H1 (cell line): ENCODE results near the gene TWIST2. TPM values are rescaled to one million over a fixed set of nuclear protein-coding genes. Genes with fewer than 3 reads are reported as not detected.

Experiments used
- CTCF ChIA-PET: fragments of 300-600 bp; sonication (Branson Sonifier 250); formaldehyde crosslinking; loops from one replicate; lab custom pipeline; 2021; ENCODE audit not compliant: partially characterized antibody; lab: Charles Lee
- POLR2A ChIA-PET: fragments of 300-600 bp; sonication (Branson Sonifier 250); formaldehyde crosslinking; loops from one replicate; lab custom pipeline; 2021; ENCODE audit warnings: inconsistent platforms; ENCODE audit not compliant: partially characterized antibody; lab: Charles Lee
- DNase-seq, 2 experiments: peaks; one replicate each; pipeline versions ENCODE4 v3.0.0 to v3.0.0-alpha.2; 2010 to 2022; ENCODE audit warnings: low spot score in 2 of 2, low read depth in 1 of 2, mixed read lengths in 1 of 2
- FAIRE-seq: peaks from 2 replicates; lab custom pipeline; 2011; peaks lifted over from hg19 to GRCh38; lab: Jason Lieb, UNC
- H2AFZ ChIP-seq: 2 replicates; pipeline ENCODE4 v1.8.1; 2012; ENCODE audit warnings: low read length, inconsistent platforms
- H2AK5ac ChIP-seq: 2 replicates; pipeline ENCODE4 v1.6.1; 2013; ENCODE audit warnings: low read depth, low read length
- H2BK120ac ChIP-seq: replicated peaks from 2 replicates; pipeline ENCODE3; 2013; ENCODE audit warnings: low read depth, low read length, inconsistent platforms
- H2BK12ac ChIP-seq: 2 replicates; pipeline ENCODE4 v1.6.1; 2013; ENCODE audit warnings: low read depth, low read length
- H2BK15ac ChIP-seq: 2 replicates; pipeline ENCODE4 v1.6.1; 2013; ENCODE audit warnings: low read length
- H2BK20ac ChIP-seq: 2 replicates; pipeline ENCODE4 v1.6.1; 2013; ENCODE audit warnings: low read length
- H2BK5ac ChIP-seq: 2 replicates; pipeline ENCODE4 v1.6.1; 2013; ENCODE audit warnings: low read depth, low read length
- H3K14ac ChIP-seq: 2 replicates; pipeline ENCODE4 v1.6.1; 2013; ENCODE audit warnings: inconsistent platforms; ENCODE audit not compliant: insufficient read length
- H3K18ac ChIP-seq: 2 replicates; pipeline ENCODE4 v1.6.1; 2013; ENCODE audit warnings: low read length; ENCODE audit errors: extremely low read depth
- H3K23ac ChIP-seq: 2 replicates; pipeline ENCODE4 v1.6.1; 2013; ENCODE audit warnings: inconsistent platforms; ENCODE audit not compliant: insufficient read length
- H3K23me2 ChIP-seq: 2 replicates; pipeline ENCODE4 v1.6.1; 2013; ENCODE audit warnings: low read depth, low read length
- H3K27ac ChIP-seq: 2 replicates; pipeline ENCODE4 v1.6.1; 2011; ENCODE audit warnings: low read depth, low read length, inconsistent platforms
- H3K27me3 ChIP-seq, 4 experiments: replicated peaks in 1 of 4; 1 replicate in 1 of 4; 2 replicates in 3 of 4; pipeline versions ENCODE4 v1.6.1 to v1.8.1; 2011 to 2013; ENCODE audit warnings: low read length in 3 of 4, mild to moderate bottlenecking in 3 of 4, inconsistent platforms in 2 of 4, mixed read lengths in 2 of 4, moderate library complexity in 1 of 4; ENCODE audit not compliant: control insufficient read depth in 3 of 4, insufficient read depth in 3 of 4; ENCODE audit errors: extremely low read depth in 1 of 4
- H3K36me3 ChIP-seq, 4 experiments: 2 replicates each; pipeline versions ENCODE4 v1.6.1 to v1.8.1; 2011 to 2013; ENCODE audit warnings: mild to moderate bottlenecking in 4 of 4, low read length in 3 of 4, moderate library complexity in 2 of 4, control low read depth in 1 of 4, inconsistent platforms in 1 of 4; ENCODE audit not compliant: insufficient read depth in 4 of 4, control insufficient read depth in 2 of 4
- H3K4ac ChIP-seq: replicated peaks from 2 replicates; pipeline ENCODE3; 2013; ENCODE audit warnings: low read length, low read depth, mixed read lengths, inconsistent platforms; ENCODE audit not compliant: insufficient read length
- H3K4me1 ChIP-seq, 4 experiments: replicated peaks in 1 of 4; 1 replicate in 1 of 4; 2 replicates in 3 of 4; pipeline versions ENCODE4 v1.6.1 to v1.8.1; 2011 to 2013; ENCODE audit warnings: low read length in 3 of 4, inconsistent platforms in 2 of 4, mixed read lengths in 1 of 4; ENCODE audit not compliant: insufficient read depth in 4 of 4, control insufficient read depth in 3 of 4
- H3K4me2 ChIP-seq, 2 experiments: 2 replicates each; pipeline versions ENCODE4 v1.6.1 to v1.8.1; 2011 to 2013; ENCODE audit warnings: low read depth in 2 of 2, low read length in 2 of 2, control low read depth in 1 of 2, inconsistent platforms in 1 of 2, mild to moderate bottlenecking in 1 of 2; ENCODE audit not compliant: insufficient read depth in 1 of 2
- H3K4me3 ChIP-seq, 4 experiments: fragments of 200-600, 300-600 bp in 1 of 4; sonication (generic), shearing (Covaris generic), sonication (Bioruptor Twin) in 1 of 4; 2 replicates each; pipeline versions ENCODE4 v1.5.1 to v1.8.1; 2011 to 2016; ENCODE audit warnings: low read length in 4 of 4, low read depth in 3 of 4, control low read depth in 2 of 4, inconsistent platforms in 2 of 4, mild to moderate bottlenecking in 2 of 4, mixed read lengths in 1 of 4, moderate library complexity in 1 of 4; ENCODE audit not compliant: insufficient read depth in 2 of 4; ENCODE audit errors: extremely low read depth in 1 of 4
- H3K56ac ChIP-seq: replicated peaks from 2 replicates; pipeline ENCODE3; 2013; ENCODE audit warnings: low read depth, mild to moderate bottlenecking, mixed read lengths, low read length, inconsistent platforms; ENCODE audit not compliant: insufficient read length
- H3K79me1 ChIP-seq: 2 replicates; pipeline ENCODE4 v1.6.1; 2013; ENCODE audit warnings: low read depth, low read length, control low read depth
- H3K79me2 ChIP-seq, 2 experiments: 2 replicates each; pipeline versions ENCODE4 v1.6.1 to v1.8.1; 2012 to 2013; ENCODE audit warnings: low read length in 2 of 2, mild to moderate bottlenecking in 2 of 2, inconsistent platforms in 1 of 2; ENCODE audit not compliant: insufficient read depth in 2 of 2, control insufficient read depth in 1 of 2
- H3K9ac ChIP-seq, 4 experiments: replicated peaks in 1 of 4; 1 replicate in 1 of 4; 2 replicates in 3 of 4; pipeline versions ENCODE4 v1.6.1 to v1.8.1; 2011 to 2013; ENCODE audit warnings: low read depth in 3 of 4, low read length in 3 of 4, control low read depth in 2 of 4, mild to moderate bottlenecking in 2 of 4, moderate library complexity in 2 of 4, inconsistent platforms in 1 of 4; ENCODE audit errors: extremely low read depth in 1 of 4
- H3K9me3 ChIP-seq, 2 experiments: 2 replicates each; pipeline versions ENCODE4 v1.6.1 to v1.8.1; 2012 to 2013; ENCODE audit warnings: mild to moderate bottlenecking in 2 of 2, moderate library complexity in 2 of 2, control low read depth in 1 of 2, inconsistent platforms in 1 of 2, low read depth in 1 of 2, low read length in 1 of 2, mixed read lengths in 1 of 2; ENCODE audit not compliant: insufficient read depth in 2 of 2
- H4K20me1 ChIP-seq, 2 experiments: replicated peaks in 1 of 2; 2 replicates each; pipeline versions ENCODE3 to v1.8.1; 2011 to 2013; ENCODE audit warnings: inconsistent platforms in 2 of 2, low read length in 2 of 2, mild to moderate bottlenecking in 1 of 2; ENCODE audit not compliant: insufficient read depth in 2 of 2, control insufficient read depth in 1 of 2
- H4K5ac ChIP-seq: 2 replicates; pipeline ENCODE4 v1.6.1; 2013; ENCODE audit warnings: low read length, low read depth, mixed read lengths, inconsistent platforms; ENCODE audit not compliant: insufficient read length
- H4K8ac ChIP-seq: 2 replicates; pipeline ENCODE4 v1.8.0; 2013; ENCODE audit warnings: mild to moderate bottlenecking, moderate library complexity, low read length, inconsistent platforms; ENCODE audit not compliant: insufficient read depth; ENCODE audit errors: extremely low read depth
- H4K91ac ChIP-seq: replicated peaks from 2 replicates; pipeline ENCODE3; 2013; ENCODE audit warnings: low read length, mixed read lengths, inconsistent platforms; ENCODE audit not compliant: insufficient read length
- ASH2L ChIP-seq: fragments of 200-600, 300-600 bp; sonication (generic); IDR thresholded peaks from one replicate; pipeline ENCODE4 v1.7.1; 2017; ENCODE audit warnings: low read length
- EGR1 ChIP-seq: IDR thresholded peaks from 2 replicates; pipeline ENCODE4 v1.6.1; 2011; ENCODE audit warnings: low read depth, low read length, borderline replicate concordance
- FOSL1 ChIP-seq: IDR thresholded peaks from 2 replicates; pipeline ENCODE4 v1.6.1; 2011; ENCODE audit warnings: mild to moderate bottlenecking, low read depth, low read length, moderate library complexity; ENCODE audit not compliant: insufficient read depth
- GABPA ChIP-seq: IDR thresholded peaks from 2 replicates; pipeline ENCODE4 v1.6.1; 2011; ENCODE audit warnings: mild to moderate bottlenecking, low read length, moderate library complexity, borderline replicate concordance; ENCODE audit not compliant: insufficient read depth
- MAFK ChIP-seq: IDR thresholded peaks from 2 replicates; pipeline ENCODE4 v1.6.1; 2012; ENCODE audit warnings: low read depth, mild to moderate bottlenecking, improper control_type of control experiment, low read length
- NRF1 ChIP-seq: IDR thresholded peaks from 2 replicates; pipeline ENCODE4 v1.6.1; 2011; ENCODE audit warnings: mild to moderate bottlenecking, low read depth, low read length, improper control_type of control experiment
- POLR2AphosphoS5 ChIP-seq: IDR thresholded peaks from 2 replicates; pipeline ENCODE4 v1.6.1; 2011; ENCODE audit warnings: low read depth, low read length
- RAD21 ChIP-seq, 2 experiments: IDR thresholded peaks in 1 of 2; conservative IDR thresholded peaks in 1 of 2; 2 replicates each; pipeline ENCODE4 v1.6.1; 2011; ENCODE audit warnings: low read depth in 2 of 2, low read length in 2 of 2, improper control_type of control experiment in 1 of 2, inconsistent platforms in 1 of 2, mild to moderate bottlenecking in 1 of 2, moderate library complexity in 1 of 2
- RBBP5 ChIP-seq: IDR thresholded peaks from 2 replicates; pipeline ENCODE4 v1.7.1; 2012; ENCODE audit warnings: low read depth, mild to moderate bottlenecking, inconsistent platforms, low read length, moderate library complexity, borderline replicate concordance
- SIX5 ChIP-seq: IDR thresholded peaks from 2 replicates; pipeline ENCODE4 v1.6.1; 2011; ENCODE audit warnings: mild to moderate bottlenecking, low read depth, low read length
- SP4 ChIP-seq: IDR thresholded peaks from 2 replicates; pipeline ENCODE4 v1.6.1; 2012; ENCODE audit warnings: low read length, inconsistent platforms
- SUZ12 ChIP-seq: fragments of 200-600 bp; sonication (generic); IDR thresholded peaks from 2 replicates; pipeline ENCODE4 v1.6.1; 2012; ENCODE audit warnings: mild to moderate bottlenecking, inconsistent platforms, low read length, moderate library complexity, mixed read lengths
- TAF1 ChIP-seq: IDR thresholded peaks from 2 replicates; pipeline ENCODE4 v1.6.1; 2011; ENCODE audit warnings: mild to moderate bottlenecking, low read depth, low read length
- WGBS, 2 experiments: shearing (Covaris generic) in 1 of 2; methylation state at CpG; one replicate each; pipeline versions ENCODE4 v1.1.6 to v1.1.7; 2013 to 2015; ENCODE audit warnings: low lambda C conversion rate in 2 of 2, mixed read lengths in 2 of 2, inconsistent platforms in 1 of 2, low coverage in 1 of 2, missing lambda C conversion rate in 1 of 2; ENCODE audit not compliant: insufficient replicate concordance in 2 of 2, insufficient coverage in 1 of 2, insufficient read length in 1 of 2; ENCODE audit errors: extremely low coverage in 1 of 2, missing lambda C conversion rate in 1 of 2; 5-methylcytosine and 5-hydroxymethylcytosine counted together
- polyA plus RNA-seq, 7 experiments: library from polyadenylated mRNA; depleted of rRNA in 3 of 7; stranded (reverse) in 5 of 7; unstranded in 2 of 7; fragments of >200 nt in 5 of 7; fragments of 200-250 nt in 2 of 7; gene quantifications; 1 replicate in 5 of 7; 2 replicates in 1 of 7; 4 replicates in 1 of 7; pipeline versions ENCODE4 v1.2.1 to v1.2.3, GENCODE V29; 2011 to 2013; ENCODE audit warnings: missing spikeins in 2 of 7, mixed read lengths in 2 of 7
- total RNA-seq: library from RNA; stranded (reverse); fragmentation: NEBNext Ultra II Directional; extraction: Animal tissue kit (Norgen Biotek cat#: 25700); gene quantifications from 2 replicates; pipeline ENCODE4 v1.2.1, GENCODE V29; 2021

The TWIST2 gene
- total and polyA plus RNA-seq, 2 of the 8 experiments (the other 6 are each of a cell fraction or from before 2014, with no cell fraction given), result 2.6 to 4.3 TPM

DNA sequence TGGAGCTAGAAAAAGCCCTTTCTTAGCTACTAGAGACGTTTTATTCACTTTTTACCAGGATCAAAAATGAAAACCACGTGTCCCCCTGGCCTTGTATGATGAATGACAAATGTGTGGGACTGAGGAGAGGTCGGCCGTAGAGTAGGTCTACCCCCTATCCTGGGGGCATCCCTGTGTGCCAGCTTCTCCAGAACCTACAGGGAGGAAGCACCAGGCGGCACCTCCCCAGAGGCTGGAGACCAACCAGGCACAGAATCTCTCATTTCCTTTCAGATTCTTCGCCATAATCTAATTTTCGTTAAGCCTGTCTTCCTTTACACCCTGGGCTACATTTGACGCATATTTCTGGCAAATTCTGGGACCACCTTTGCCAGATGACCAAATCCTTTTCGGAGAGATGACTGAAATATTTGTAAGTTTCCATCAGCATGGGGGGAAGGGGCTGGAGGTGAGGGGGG lies 15.9 kb downstream of the TWIST2 start:
- Histone ChIP-seq H3K9ac (no peak overlapping the region), H4K20me1 (no peaks in the 10 kb centered on the region), H3K27ac (no peak overlapping the region), H3K9me3 (no peaks in the 10 kb centered on the region), H2BK15ac (no peak overlapping the region), H3K4ac (no peak overlapping the region), H4K8ac (no peak overlapping the region), H3K4me2 (peak overlapping the region in 1 of 2 experiments; percentile 28; a peak in 1 of 4 replicates), H2AK5ac (no peak overlapping the region), H3K36me3 (no peaks in the 10 kb centered on the region), H2BK5ac (no peak overlapping the region), H3K23me2 (no peaks in the 10 kb centered on the region), H2AFZ (no peak overlapping the region), H3K18ac (no peak overlapping the region), H3K4me3 (no peak overlapping the region), H3K79me1 (no peaks in the 10 kb centered on the region), H4K5ac (no peak overlapping the region), H3K79me2 (no peaks in the 10 kb centered on the region), H2BK120ac (no peak overlapping the region), H3K23ac (no peak overlapping the region), H3K56ac (no peak overlapping the region), H4K91ac (no peak overlapping the region), H2BK20ac (no peak overlapping the region), H3K27me3 (no peaks in the 10 kb centered on the region; a peak in 3 of 7 replicates), H3K4me1 (peaks cover 4 to 15% (median 11%) of the 10 kb centered on the region in 4 experiments), H3K14ac (no peak overlapping the region), H2BK12ac (no peak overlapping the region; the same call in 1 of the 2 replicates)
- no peak for TF ChIP-seq EGR1
- no peak for TF ChIP-seq FOSL1
- no peak for TF ChIP-seq POLR2AphosphoS5
- no peak for TF ChIP-seq SIX5
- TF ChIP-seq GABPA, result no peak
- TF ChIP-seq SUZ12, result no peak
- no peak for TF ChIP-seq TAF1
- no peak for TF ChIP-seq NRF1
- no peak for TF ChIP-seq ASH2L
- no peak for TF ChIP-seq MAFK
- TF ChIP-seq RBBP5, result no peak
- no peak for TF ChIP-seq RAD21 (IDR thresholded peaks at IDR 0.05 in 1 of 2, conservative IDR thresholded peaks at IDR 0.05 in 1 of 2; ENCODE audit: low read depth in 2 of 2, low read length in 2 of 2)
- TF ChIP-seq SP4, result no peak
- CTCF ChIA-PET, result no interaction called here
- WGBS, 2 experiments, result 87% methylated on average over 8 of the region's 9 CpGs; no CpG with 5 or more reads in 1 of the 2 experiments
- FAIRE-seq (no peak), DNase-seq (no peak)
- POLR2A ChIA-PET, result no interaction called here
